ENCODE data around the gene METTL2B.
"Not testable (repeated sequence)": the region's sequence is repeated elsewhere in the genome, so short reads cannot be mapped to it uniquely, and the experiment has no call there.

The METTL2B gene

GRCh38 chr7:128455543-128456254 lies 20.8 kb upstream of the METTL2B start, which contains the start of gene HILPDA:
HILPDA (plus strand) TSS chr7:128455878; CDS start chr7:128457269, 1,391 bp downstream.
- peak; percentile 95 to 97 for DNase-seq

GRCh38 chr7:128456255-128456725 lies 20.3 kb upstream of the METTL2B start:
- DNase-seq: no peak

GRCh38 chr7:128457385-128457784 lies 19.2 kb upstream of the METTL2B start:
- DNase-seq: not testable (repeated sequence)

GRCh38 chr7:128458956-128459355 lies 17.6 kb upstream of the METTL2B start:
- no peak for DNase-seq

GRCh38 chr7:128459394-128459878 lies 17.1 kb upstream of the METTL2B start:
- DNase-seq: peak; percentile 67 to 68

GRCh38 chr7:128462460-128462859 lies 14.1 kb upstream of the METTL2B start:
- DNase-seq: no peak

- DNase-seq: not testable (repeated sequence)
Measured at GRCh38 chr7:128463345-128463744, 13.2 kb upstream of the METTL2B start.

GRCh38 chr7:128463933-128464332 lies 12.6 kb upstream of the METTL2B start:
- not testable (repeated sequence) for DNase-seq

GRCh38 chr7:128466871-128467270 lies 9.7 kb upstream of the METTL2B start:
- DNase-seq: not testable (repeated sequence)

GRCh38 chr7:128477336-128477690 lies 765 bp downstream of the METTL2B start:
- not testable (repeated sequence) for DNase-seq

- not testable (repeated sequence) for DNase-seq
Measured at GRCh38 chr7:128479082-128479481, 2.5 kb downstream of the METTL2B start.

GRCh38 chr7:128488134-128488533 lies 11.6 kb downstream of the METTL2B start:
- DNase-seq: not testable (repeated sequence)

GRCh38 chr7:128497405-128497804 lies 20.9 kb downstream of the METTL2B start:
- no peak for DNase-seq

- not testable (repeated sequence) for DNase-seq
Measured at GRCh38 chr7:128505416-128505815, 28.9 kb downstream of the METTL2B start.

GRCh38 chr7:128506819-128507218 lies 30.3 kb downstream of the METTL2B start:
- not testable (repeated sequence) for DNase-seq

GRCh38 chr7:128507321-128507993 lies 30.9 kb downstream of the METTL2B start:
- not testable (repeated sequence) for DNase-seq

- not testable (repeated sequence) for DNase-seq
Measured at GRCh38 chr7:128511692-128512091, 35.1 kb downstream of the METTL2B start.

GRCh38 chr7:128515232-128515631 lies 38.7 kb downstream of the METTL2B start:
- not testable (repeated sequence) for DNase-seq

GRCh38 chr7:128517023-128517422 lies 40.5 kb downstream of the METTL2B start:
- DNase-seq: not testable (repeated sequence)

GRCh38 chr7:128523226-128523931 lies 46.8 kb downstream of the METTL2B start:
- DNase-seq: peak; percentile 83

- not testable (repeated sequence) for DNase-seq
Measured at GRCh38 chr7:128523932-128524524, 47.5 kb downstream of the METTL2B start.

- DNase-seq: not testable (repeated sequence)
Measured at GRCh38 chr7:128525584-128525983, 49.0 kb downstream of the METTL2B start.

GRCh38 chr7:128526062-128526466 lies 49.5 kb downstream of the METTL2B start:
- not testable (repeated sequence) for DNase-seq
